ENCODE results near the gene PRKAG1.
A peak's percentile ranks its signal among the peaks of the same experiment; 100 is the strongest.

Gene PRKAG1

DNA sequence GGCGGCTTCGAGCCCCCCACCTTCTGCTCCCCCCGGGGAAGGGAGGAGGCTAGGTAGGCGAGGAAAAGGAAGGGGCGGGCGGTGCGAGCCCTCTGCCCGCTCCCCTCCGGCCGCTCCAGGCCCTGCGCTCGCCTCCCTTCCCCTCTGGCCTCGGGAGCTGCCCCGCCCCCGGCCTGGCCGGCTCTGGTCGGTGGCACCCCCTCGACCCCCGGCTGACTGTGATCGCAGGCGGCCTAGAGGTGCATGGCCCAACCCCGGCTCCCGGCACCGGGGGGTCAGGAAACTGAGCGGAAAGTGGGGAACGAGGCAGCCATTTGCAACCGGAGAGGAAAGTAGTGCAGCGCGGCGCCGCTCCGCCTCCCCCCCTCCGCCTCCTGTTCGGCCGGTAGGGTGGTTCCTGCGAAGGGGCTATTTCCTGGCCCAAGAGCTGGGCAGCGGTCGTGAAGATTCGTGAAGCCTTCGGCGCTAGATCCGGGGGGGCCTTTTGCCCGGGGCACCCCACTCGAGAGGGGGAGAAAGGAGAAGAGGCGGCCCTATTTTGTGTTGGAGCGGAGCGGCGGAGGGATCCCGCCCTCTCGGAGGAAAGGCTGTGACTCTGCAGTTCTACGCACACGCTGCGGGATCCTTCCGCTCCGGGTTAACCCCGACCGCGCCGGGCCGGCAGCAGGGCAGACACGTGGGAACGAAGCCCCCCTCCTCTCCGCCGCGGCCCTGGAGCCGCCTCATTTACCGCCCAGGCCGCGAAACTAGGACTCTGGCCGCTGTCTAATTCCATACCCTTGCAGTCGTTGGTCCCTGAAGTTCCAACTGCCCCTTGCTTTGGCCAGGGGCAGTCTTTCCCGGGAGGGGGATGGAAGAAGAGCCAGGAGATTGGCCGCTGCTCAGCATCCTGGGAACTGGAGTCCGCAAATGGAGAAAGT lies 41.9 kb upstream of the PRKAG1 start, which contains the start of gene KMT2D:
Gene KMT2D (minus strand): TSS at position 558 of the 920 bp plus-strand sequence. CDS start 5,470 bp downstream, outside the sequence.
- TF ChIP-seq, protein P1, sequence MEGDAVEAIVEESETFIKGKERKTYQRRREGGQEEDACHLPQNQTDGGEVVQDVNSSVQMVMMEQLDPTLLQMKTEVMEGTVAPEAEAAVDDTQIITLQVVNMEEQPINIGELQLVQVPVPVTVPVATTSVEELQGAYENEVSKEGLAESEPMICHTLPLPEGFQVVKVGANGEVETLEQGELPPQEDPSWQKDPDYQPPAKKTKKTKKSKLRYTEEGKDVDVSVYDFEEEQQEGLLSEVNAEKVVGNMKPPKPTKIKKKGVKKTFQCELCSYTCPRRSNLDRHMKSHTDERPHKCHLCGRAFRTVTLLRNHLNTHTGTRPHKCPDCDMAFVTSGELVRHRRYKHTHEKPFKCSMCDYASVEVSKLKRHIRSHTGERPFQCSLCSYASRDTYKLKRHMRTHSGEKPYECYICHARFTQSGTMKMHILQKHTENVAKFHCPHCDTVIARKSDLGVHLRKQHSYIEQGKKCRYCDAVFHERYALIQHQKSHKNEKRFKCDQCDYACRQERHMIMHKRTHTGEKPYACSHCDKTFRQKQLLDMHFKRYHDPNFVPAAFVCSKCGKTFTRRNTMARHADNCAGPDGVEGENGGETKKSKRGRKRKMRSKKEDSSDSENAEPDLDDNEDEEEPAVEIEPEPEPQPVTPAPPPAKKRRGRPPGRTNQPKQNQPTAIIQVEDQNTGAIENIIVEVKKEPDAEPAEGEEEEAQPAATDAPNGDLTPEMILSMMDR (IDR thresholded peaks at IDR 0.05) = peak; percentile 77
- Histone ChIP-seq H3K4me3 (ENCODE audit: low read depth in 1 of 2, low read length in 1 of 2) (peak within 1 kb of the TSS; percentile 90 to 96), H3K27me3 (no peaks in the 10 kb centered on the region), H3K27ac (peak within 1 kb of the TSS; percentile 97), H3K4me1 (ENCODE audit: control insufficient read depth in 1 of 2, insufficient read depth in 1 of 2, low read depth in 1 of 2, low read length in 1 of 2) (peaks cover 49 to 53% of the 10 kb centered on the region in 2 experiments), H3K36me3 (no peaks in the 10 kb centered on the region), H3K9me3 (no peaks in the 10 kb centered on the region)

DNA sequence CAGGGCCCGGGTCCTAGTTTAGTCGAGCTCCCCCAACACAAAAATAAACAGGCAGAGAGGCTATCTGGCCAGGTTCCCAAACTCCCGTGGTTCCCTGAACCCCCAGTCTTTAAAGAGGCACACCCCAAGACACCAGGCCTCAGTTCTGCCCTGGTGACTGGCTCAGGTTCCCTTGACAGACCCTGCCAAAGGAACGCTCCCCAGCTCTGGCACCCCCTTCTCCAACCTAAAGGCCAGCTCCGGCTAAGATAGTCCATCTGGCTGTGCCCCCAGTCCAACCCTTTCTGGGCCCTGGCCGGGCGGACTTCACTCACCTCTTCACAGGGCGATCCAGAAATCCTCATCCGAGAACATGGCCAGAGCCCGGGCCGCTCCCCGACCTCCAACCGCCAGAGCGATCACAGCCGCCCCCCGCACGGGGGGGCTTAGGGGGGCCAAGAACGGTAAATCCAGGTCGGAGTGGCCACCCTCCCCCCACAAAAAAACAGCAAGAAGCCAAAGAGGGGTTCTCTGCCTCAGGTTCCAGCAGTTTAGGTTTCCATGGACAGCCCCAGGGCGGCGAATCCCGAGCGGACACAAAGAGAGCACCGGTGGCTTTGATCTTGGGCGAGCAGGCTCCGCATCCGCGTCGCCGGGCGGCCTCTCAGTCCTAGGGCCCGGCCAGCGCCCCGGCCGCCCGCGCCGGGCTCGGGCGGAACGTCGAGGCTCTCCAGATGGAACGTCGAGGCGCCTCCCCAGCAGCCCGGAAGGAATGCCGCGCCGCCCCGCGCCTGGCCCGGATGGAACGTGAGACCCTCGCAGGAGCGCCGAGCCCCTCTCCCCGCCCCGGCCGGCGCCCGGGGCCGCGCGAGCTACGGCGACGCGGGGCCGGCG lies 41.0 kb upstream of the PRKAG1 start:
- TF ChIP-seq, protein P1 (IDR thresholded peaks at IDR 0.05) = no peak
- H3K4me3 ChIP-seq (ENCODE audit: low read depth in 1 of 2, low read length in 1 of 2) = peak overlapping the region; percentile 90 to 96
- peaks cover 54 to 63% of the 10 kb centered on the region in 2 experiments for H3K4me1 ChIP-seq (ENCODE audit: control insufficient read depth in 1 of 2, insufficient read depth in 1 of 2, low read depth in 1 of 2, low read length in 1 of 2)

DNA sequence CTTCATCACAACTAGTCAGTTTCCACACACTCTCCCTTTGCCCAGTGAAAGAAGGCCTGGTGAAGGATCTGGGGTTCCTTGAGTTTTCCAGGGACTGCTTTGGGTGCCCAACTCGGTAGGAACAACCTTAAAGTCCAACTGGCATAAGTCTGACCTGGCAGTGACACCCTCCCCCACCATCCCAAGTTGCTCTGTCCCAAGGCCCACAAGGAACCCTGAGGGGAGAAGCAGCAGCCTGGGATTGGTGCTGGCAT lies 40.4 kb upstream of the PRKAG1 start:
- Histone ChIP-seq H3K4me1 (ENCODE audit: control insufficient read depth in 1 of 2, insufficient read depth in 1 of 2, low read depth in 1 of 2, low read length in 1 of 2) (peaks cover 53 to 61% of the 10 kb centered on the region in 2 experiments), H3K36me3 (peaks cover 13% of the 10 kb centered on the region), H3K4me3 (ENCODE audit: low read depth in 1 of 2, low read length in 1 of 2) (peak overlapping the region; percentile 90 to 96), H3K27me3 (no peaks in the 10 kb centered on the region), H3K9me3 (no peaks in the 10 kb centered on the region), H3K27ac (peak overlapping the region; percentile 97)
- TF ChIP-seq, protein P1 (IDR thresholded peaks at IDR 0.05) = no peak

More for the DNA sequence above, 41.0 kb upstream of the PRKAG1 start:
- H3K9me3 ChIP-seq = no peaks in the 10 kb centered on the region
- H3K27ac ChIP-seq = peak overlapping the region; percentile 97
- H3K27me3 ChIP-seq = no peaks in the 10 kb centered on the region
- H3K36me3 ChIP-seq = peaks cover 7% of the 10 kb centered on the region

DNA sequence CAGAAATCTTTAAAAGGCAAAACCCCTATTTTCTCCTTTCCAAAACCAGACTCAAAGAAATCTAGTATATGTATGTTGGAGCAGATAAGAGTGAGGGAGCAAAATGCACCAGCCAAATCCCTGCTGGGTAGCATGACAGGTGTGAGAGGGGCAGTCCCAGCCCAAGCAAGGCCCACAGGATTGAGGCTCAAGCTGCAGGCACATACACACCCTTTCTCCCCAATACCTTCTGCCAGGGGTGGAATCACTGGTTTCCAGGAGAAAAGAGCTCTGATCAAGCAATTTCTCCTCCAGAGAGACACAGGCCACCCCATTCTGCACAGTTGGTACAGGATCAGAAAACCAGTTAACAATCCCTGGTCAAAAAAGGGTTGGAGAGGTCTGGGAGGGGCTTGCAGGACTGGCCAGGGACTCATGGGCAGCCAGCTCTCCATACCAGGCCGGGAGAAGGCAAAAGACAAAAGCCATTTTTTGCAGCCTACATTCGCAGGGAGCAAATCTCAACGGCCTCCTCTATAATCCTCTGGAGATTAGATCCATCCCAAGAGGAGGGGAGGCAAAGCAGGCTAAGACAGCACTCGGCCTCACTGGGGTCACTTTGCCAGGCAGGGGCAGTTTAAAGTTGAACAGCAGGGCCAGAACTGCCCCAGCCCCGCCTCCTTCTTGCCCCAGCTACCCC lies 39.9 kb upstream of the PRKAG1 start:
- Histone ChIP-seq H3K27me3 (no peaks in the 10 kb centered on the region), H3K9me3 (no peaks in the 10 kb centered on the region), H3K27ac (peak overlapping the region; percentile 97), H3K4me1 (ENCODE audit: control insufficient read depth in 1 of 2, insufficient read depth in 1 of 2, low read depth in 1 of 2, low read length in 1 of 2) (peaks cover 49 to 59% of the 10 kb centered on the region in 2 experiments), H3K4me3 (ENCODE audit: low read depth in 1 of 2, low read length in 1 of 2) (peak overlapping the region; percentile 90 to 96), H3K36me3 (peaks cover 17% of the 10 kb centered on the region)
- TF ChIP-seq, protein P1 (IDR thresholded peaks at IDR 0.05) = no peak

DNA sequence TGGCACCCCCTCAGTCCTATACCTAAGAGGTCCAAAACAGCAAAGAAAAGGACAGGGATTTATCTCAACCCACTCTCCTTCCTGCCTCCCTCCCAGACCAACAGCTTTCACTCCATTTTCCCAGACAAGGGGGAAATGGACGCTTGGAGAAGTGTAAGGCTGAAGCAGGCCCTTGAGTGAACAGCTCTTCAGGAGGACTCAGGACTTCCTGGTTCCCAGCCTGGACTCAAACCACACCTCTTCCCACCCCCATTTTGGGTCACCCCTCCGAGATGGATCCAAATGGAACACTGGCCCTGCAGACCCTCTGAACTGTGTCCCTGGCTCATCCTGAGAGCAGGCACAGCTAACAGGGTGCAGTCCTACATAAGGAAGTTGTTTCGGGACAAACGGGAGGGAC lies 39.3 kb upstream of the PRKAG1 start:
- no peaks in the 10 kb centered on the region for H3K27me3 ChIP-seq
- peak overlapping the region; percentile 90 to 96 for H3K4me3 ChIP-seq (ENCODE audit: low read depth in 1 of 2, low read length in 1 of 2)
- H3K9me3 ChIP-seq = no peaks in the 10 kb centered on the region
- H3K27ac ChIP-seq = peak overlapping the region; percentile 97
- TF ChIP-seq, protein P1 (IDR thresholded peaks at IDR 0.05) = no peak
- peaks cover 49 to 59% of the 10 kb centered on the region in 2 experiments for H3K4me1 ChIP-seq (ENCODE audit: control insufficient read depth in 1 of 2, insufficient read depth in 1 of 2, low read depth in 1 of 2, low read length in 1 of 2)
- H3K36me3 ChIP-seq = peaks cover 24% of the 10 kb centered on the region

Measured in neutrophil (primary cell).